GM12891 (cell line): ENCODE measurements around the gene DOK5.

Experiments
- DNase-seq: peaks from one replicate; pipeline ENCODE4 v3.0.0; 2011; ENCODE audit warnings: low spot score; ENCODE audit not compliant: insufficient read length
- FAIRE-seq: peaks from 2 replicates; lab custom pipeline; 2011; peaks lifted over from hg19 to GRCh38; lab: Jason Lieb, UNC
- PAX5 ChIP-seq: IDR thresholded peaks from 2 replicates; pipeline ENCODE4 v1.6.1; 2011; ENCODE audit warnings: low read length, moderate library complexity, mild to moderate bottlenecking; ENCODE audit not compliant: insufficient read depth, severe bottlenecking
- POLR2A ChIP-seq: IDR thresholded peaks from 2 replicates; pipeline ENCODE4 v1.6.1; 2011; ENCODE audit warnings: low read depth, low read length, control low read depth
- POLR2AphosphoS5 ChIP-seq: IDR thresholded peaks from 2 replicates; pipeline ENCODE4 v1.6.1; 2011; ENCODE audit warnings: low read depth, low read length, control low read depth
- POU2F2 ChIP-seq: IDR thresholded peaks from 2 replicates; pipeline ENCODE4 v1.6.1; 2011; ENCODE audit warnings: low read depth, mild to moderate bottlenecking, control low read depth, low read length, moderate library complexity
- SPI1 ChIP-seq: IDR thresholded peaks from 2 replicates; pipeline ENCODE4 v1.6.1; 2011; ENCODE audit warnings: low read depth, low read length, control low read depth
- TAF1 ChIP-seq: IDR thresholded peaks from 2 replicates; pipeline ENCODE4 v1.6.1; 2011; ENCODE audit warnings: low read depth, low read length, control low read depth

The DOK5 gene

GRCh38 chr20:54654450-54654849 lies 179.1 kb downstream of the DOK5 start:
- FAIRE-seq (no peak), DNase-seq (no peak)
- TF ChIP-seq SPI1 (no peak), POLR2A (no peak), PAX5 (no peak), TAF1 (no peak), POU2F2 (no peak), POLR2AphosphoS5 (no peak)

- TF ChIP-seq TAF1, result no peak
- TF ChIP-seq PAX5, result no peak
- no peak for TF ChIP-seq POLR2AphosphoS5
- TF ChIP-seq POU2F2, result no peak
- TF ChIP-seq SPI1, result no peak
- FAIRE-seq (no peak), DNase-seq (no peak)
Observed at GRCh38 chr20:54657268-54657826, 182.0 kb downstream of the DOK5 start.

- no peak for FAIRE-seq
- TF ChIP-seq PAX5 (no peak), POLR2AphosphoS5 (no peak)
- DNase-seq, result no peak
Observed at GRCh38 chr20:54658525-54658924, 183.1 kb downstream of the DOK5 start.

- TF ChIP-seq TAF1 (no peak), POLR2A (no peak), PAX5 (no peak), POU2F2 (no peak), POLR2AphosphoS5 (no peak)
- DNase-seq (no peak), FAIRE-seq (no peak)
Observed at GRCh38 chr20:54661265-54661664, 185.9 kb downstream of the DOK5 start.

- DNase-seq (no peak), FAIRE-seq (no peak)
- no peak for TF ChIP-seq POU2F2
- no peak for TF ChIP-seq TAF1
- TF ChIP-seq SPI1, result no peak
- TF ChIP-seq POLR2AphosphoS5, result no peak
- no peak for TF ChIP-seq POLR2A
- TF ChIP-seq PAX5, result no peak
Observed at GRCh38 chr20:54661880-54662465, 186.6 kb downstream of the DOK5 start.

- no peak for DNase-seq
- no peak for TF ChIP-seq TAF1
- no peak for TF ChIP-seq POLR2AphosphoS5
- TF ChIP-seq POU2F2, result no peak
- TF ChIP-seq POLR2A, result no peak
- TF ChIP-seq SPI1, result no peak
- no peak for TF ChIP-seq PAX5
- no peak for FAIRE-seq
Observed at GRCh38 chr20:54665812-54666211, 190.4 kb downstream of the DOK5 start.

- DNase-seq (no peak), FAIRE-seq (peak; percentile 41)
- no peak for TF ChIP-seq POLR2AphosphoS5
- TF ChIP-seq SPI1, result 0 out of 2 replicates have a peak, but pooled peaks have one; percentile 8
Observed at GRCh38 chr20:54668271-54669039, 193.1 kb downstream of the DOK5 start.

GRCh38 chr20:54669040-54669363 lies 193.6 kb downstream of the DOK5 start:
- TF ChIP-seq SPI1 (no peak), TAF1 (no peak), POU2F2 (no peak), PAX5 (no peak), POLR2AphosphoS5 (no peak), POLR2A (no peak)
- FAIRE-seq, result no peak
- no peak for DNase-seq

- DNase-seq, result no peak
- TF ChIP-seq POLR2A (no peak), TAF1 (no peak), POU2F2 (no peak), POLR2AphosphoS5 (no peak), SPI1 (no peak), PAX5 (no peak)
- FAIRE-seq, result no peak
Observed at GRCh38 chr20:54678253-54678652, 202.9 kb downstream of the DOK5 start.

- no peak for DNase-seq
- no peak for TF ChIP-seq PAX5
- no peak for TF ChIP-seq POLR2AphosphoS5
- no peak for TF ChIP-seq POU2F2
- TF ChIP-seq POLR2A, result no peak
- no peak for TF ChIP-seq TAF1
- TF ChIP-seq SPI1, result no peak
- FAIRE-seq, result no peak
Observed at GRCh38 chr20:54680439-54680838, 205.0 kb downstream of the DOK5 start.
